Stimulated activated naive B cell treated with anti-CD40 and anti-IgM and Interleukin-4, amounts not matched to agents 10 μg/mL and 1 μg/mL and 100 μg/mL, for 72 hours (primary cell): ENCODE results near the gene WWOX.

Source experiments
- ATAC-seq, 2 donors: fragments of 150-1000 bp; cut with Tn5 transposase; replicated peaks; 2 replicates each; pipeline ENCODE4 v1.10.0; 2021; ENCODE audit warnings: moderate library complexity in 1 of 2
- DNase-seq: peaks from one replicate; pipeline ENCODE4 v3.0.0; 2021
- H3K27ac Mint-ChIP-seq: one replicate; pipeline ENCODE4 v1.8.0; 2022; ENCODE audit warnings: mild to moderate bottlenecking, mixed read lengths
- H3K27me3 Mint-ChIP-seq, 2 donors: one replicate each; pipeline ENCODE4 v1.8.0; 2022; ENCODE audit warnings: mixed read lengths in 2 of 2
- H3K36me3 Mint-ChIP-seq, 2 donors: one replicate each; pipeline ENCODE4 v1.8.0; 2022; ENCODE audit warnings: mixed read lengths in 2 of 2, mild to moderate bottlenecking in 1 of 2
- H3K4me1 Mint-ChIP-seq, 2 donors: one replicate each; pipeline ENCODE4 v1.8.0; 2022; ENCODE audit warnings: mixed read lengths in 2 of 2, mild to moderate bottlenecking in 1 of 2
- H3K4me3 Mint-ChIP-seq, 2 donors: one replicate each; pipeline ENCODE4 v1.8.0; 2022; ENCODE audit warnings: mild to moderate bottlenecking in 2 of 2, mixed read lengths in 2 of 2, moderate library complexity in 1 of 2
- H3K9me3 Mint-ChIP-seq, 2 donors: one replicate each; pipeline ENCODE4 v1.8.0; 2022; ENCODE audit warnings: mixed read lengths in 2 of 2, mild to moderate bottlenecking in 1 of 2

The WWOX gene

DNA sequence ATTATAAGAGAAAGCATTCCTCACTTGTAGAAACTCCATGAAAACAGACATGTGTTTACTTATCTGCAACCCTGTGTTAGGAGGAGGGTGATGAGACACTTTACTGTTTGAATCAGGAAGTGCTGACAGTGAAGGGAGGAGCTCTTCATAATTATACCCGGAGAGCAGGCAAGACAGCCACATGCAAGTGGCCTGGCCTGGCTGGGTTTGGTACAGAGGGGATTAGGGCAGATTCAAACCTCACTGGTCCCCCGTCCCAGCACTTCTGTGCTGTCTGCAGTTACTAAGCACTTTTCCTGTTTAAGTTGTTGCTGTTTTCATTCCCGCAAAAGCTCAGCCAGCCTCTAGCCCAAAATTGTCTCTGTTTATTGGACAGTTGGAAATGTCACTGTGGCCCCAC lies 78.5 kb downstream of the WWOX start:
- no peak overlapping the region for H3K27ac Mint-ChIP-seq

DNA sequence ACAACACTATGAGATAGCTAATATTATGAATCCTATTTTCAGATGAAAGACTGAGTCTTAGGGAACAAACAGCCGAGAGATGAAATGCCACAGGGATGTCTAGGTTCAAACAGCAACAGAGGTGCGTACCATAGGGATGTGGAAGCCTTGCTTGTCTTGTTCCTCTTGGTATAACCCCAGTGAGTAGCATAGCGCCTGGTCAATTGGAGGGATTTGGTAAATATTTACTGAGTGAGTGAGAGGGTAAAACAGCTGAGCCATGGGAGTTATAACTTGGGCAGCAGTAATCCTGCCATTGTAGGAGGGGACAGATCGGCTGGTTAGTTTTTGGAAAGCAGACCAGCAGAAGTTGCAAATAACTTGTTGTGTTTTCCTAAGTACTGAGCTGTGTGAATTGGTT lies 80.2 kb downstream of the WWOX start:
- H3K27ac Mint-ChIP-seq = no peak overlapping the region
- peaks cover 0 to 2% of the 10 kb centered on the region in 2 donors for H3K9me3 Mint-ChIP-seq
- no peaks in the 10 kb centered on the region for H3K27me3 Mint-ChIP-seq
- H3K4me3 Mint-ChIP-seq = no peak overlapping the region
- peaks cover 1 to 4% of the 10 kb centered on the region in 2 donors for H3K4me1 Mint-ChIP-seq
- ATAC-seq = no peak
- peaks cover 5 to 8% of the 10 kb centered on the region in 2 donors for H3K36me3 Mint-ChIP-seq
- no peak for DNase-seq

More for the DNA sequence above, 78.5 kb downstream of the WWOX start:
- no peak for DNase-seq
- Mint-ChIP-seq H3K27me3 (no peaks in the 10 kb centered on the region), H3K4me3 (no peak overlapping the region), H3K36me3 (peaks cover 6 to 16% of the 10 kb centered on the region in 2 donors), H3K4me1 (peaks cover 1 to 4% of the 10 kb centered on the region in 2 donors), H3K9me3 (peaks cover 0 to 4% of the 10 kb centered on the region in 2 donors)
- no peak for ATAC-seq

DNA sequence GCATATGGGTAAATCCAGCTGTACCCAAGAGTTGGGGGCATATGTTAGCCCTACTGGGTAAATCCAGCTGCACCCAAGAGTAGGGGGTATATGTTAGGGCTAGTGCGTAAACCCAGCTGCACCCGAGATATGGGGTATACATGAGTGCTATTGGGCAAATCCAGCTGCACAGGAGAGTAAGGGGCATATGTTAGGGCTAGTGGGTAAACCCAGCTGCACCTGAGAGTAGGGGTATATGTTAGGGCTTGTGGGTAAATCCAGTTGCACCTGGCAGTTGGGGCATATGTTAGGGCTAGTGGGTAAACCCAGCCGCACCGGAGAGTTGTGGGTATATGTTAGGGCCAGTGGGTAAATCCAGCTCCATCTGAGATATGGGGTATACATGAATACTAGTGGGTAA lies 80.9 kb downstream of the WWOX start:
- Mint-ChIP-seq H3K27ac (no peak overlapping the region), H3K4me3 (no peak overlapping the region), H3K4me1 (peaks cover 1 to 4% of the 10 kb centered on the region in 2 donors), H3K9me3 (no peaks in the 10 kb centered on the region), H3K36me3 (peaks cover 2 to 7% of the 10 kb centered on the region in 2 donors), H3K27me3 (no peaks in the 10 kb centered on the region)
- ATAC-seq (no peak), DNase-seq (no peak)

DNA sequence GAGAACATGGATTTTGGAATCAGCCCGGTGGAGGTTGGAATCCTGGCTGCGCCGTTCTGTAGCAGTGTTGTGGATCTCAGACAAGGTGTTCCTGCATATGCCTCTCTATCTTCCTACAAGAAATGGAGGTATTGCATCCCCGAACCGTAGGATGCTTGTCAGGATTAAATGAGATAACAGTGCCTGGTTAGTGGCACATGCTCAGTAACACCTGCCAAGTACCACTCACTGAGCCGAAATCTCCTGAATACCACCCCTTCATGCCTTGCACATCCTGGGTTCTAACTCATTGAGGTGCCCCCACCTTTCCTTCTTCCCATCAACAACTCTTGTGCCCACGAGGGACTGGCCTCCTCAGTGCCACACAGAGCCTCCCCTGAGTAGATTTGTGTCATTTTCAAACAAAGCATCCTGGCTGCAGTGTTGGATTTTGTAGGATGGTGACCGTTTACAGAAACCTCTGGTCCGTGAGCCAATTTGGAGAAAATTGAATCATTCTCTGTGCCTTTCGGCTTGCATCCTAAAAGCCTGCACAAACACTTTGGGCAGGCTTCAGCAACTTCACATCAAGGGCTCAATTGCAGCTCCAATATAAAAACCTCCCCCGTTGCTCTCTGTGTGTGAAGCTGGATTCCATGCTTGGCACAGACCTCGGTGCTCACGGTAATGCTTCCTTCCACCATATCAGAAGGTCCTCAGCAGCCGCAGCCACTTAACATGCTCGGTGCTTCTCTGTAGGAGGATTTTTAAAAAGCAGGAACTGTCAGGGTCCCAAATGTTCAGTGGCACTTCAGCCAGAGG lies 84.2 kb downstream of the WWOX start:
- no peak overlapping the region for H3K27ac Mint-ChIP-seq
- no peaks in the 10 kb centered on the region for H3K36me3 Mint-ChIP-seq
- peaks cover 2 to 4% of the 10 kb centered on the region in 2 donors for H3K4me1 Mint-ChIP-seq
- H3K27me3 Mint-ChIP-seq = no peaks in the 10 kb centered on the region
- H3K4me3 Mint-ChIP-seq = no peak overlapping the region
- ATAC-seq = no peak
- no peak for DNase-seq
- H3K9me3 Mint-ChIP-seq = no peaks in the 10 kb centered on the region

DNA sequence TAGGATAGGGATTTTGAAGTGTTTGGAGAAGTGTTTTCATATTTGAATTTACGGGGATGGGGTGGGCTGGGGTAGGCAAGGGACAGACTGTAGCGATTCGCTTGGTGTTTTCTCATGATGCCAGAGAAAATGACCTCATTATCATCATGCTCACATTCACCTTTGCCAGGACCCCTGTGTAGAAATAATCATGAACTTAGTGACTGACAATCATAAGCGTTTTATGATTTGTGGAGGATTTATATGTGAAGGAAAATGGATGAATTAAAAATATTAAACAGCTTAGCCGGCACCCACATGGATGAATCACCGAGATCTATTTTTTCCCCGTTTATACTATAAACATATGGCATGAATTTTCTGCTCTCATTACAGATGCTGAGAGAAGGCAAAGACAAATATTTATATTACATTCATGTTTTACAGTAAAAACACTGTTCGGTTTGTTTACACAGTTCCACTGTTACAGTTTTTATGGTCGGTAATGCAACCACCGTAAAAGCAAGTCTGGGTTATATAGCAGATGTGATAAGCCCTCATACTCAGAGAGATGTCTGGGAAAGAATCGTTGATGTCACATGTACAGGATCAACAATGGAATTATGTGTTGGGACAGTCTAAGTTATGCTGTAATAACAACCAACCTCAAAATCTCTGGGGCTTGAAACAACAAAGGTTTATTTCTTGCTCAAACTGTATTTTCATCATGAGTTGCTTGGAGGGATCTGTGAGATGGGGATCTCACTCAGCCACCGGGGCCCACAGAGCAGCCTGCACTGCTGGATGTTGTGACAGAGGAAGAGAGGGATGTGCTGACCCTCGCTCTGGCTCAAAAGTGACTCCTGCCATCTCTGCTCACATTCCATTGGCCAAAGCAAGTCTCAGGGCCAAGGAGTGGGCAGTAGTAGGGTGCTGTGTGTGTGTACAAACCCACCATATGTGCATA lies 85.1 kb downstream of the WWOX start:
- H3K27ac Mint-ChIP-seq = no peak overlapping the region
- no peak overlapping the region for H3K4me3 Mint-ChIP-seq
- H3K36me3 Mint-ChIP-seq = no peaks in the 10 kb centered on the region
- no peaks in the 10 kb centered on the region for H3K27me3 Mint-ChIP-seq
- no peaks in the 10 kb centered on the region for H3K9me3 Mint-ChIP-seq
- no peak for ATAC-seq
- DNase-seq = no peak
- H3K4me1 Mint-ChIP-seq = peaks cover 9 to 12% of the 10 kb centered on the region in 2 donors

DNA sequence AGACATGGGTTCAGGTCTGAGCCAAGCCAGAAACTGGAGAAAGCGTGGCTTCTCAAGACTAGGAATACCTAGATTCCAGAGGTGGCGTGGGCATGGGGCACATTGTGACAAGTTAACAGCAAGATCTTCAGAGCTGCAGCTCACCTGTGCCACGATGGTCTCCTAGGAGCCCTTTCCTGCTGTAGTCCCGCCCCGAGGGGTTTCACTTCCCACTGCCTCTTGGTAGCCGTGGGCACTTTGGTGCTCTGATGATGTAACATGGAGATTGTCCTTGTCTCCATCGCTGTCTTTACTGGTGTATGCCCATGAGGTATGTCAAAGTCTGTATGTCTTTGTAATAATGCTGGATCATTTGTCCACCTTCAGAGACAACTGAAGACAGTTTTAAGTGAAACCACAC lies 89.7 kb downstream of the WWOX start:
- no peaks in the 10 kb centered on the region for H3K27me3 Mint-ChIP-seq
- no peak for DNase-seq
- no peak overlapping the region for H3K27ac Mint-ChIP-seq
- peaks cover 9 to 12% of the 10 kb centered on the region in 2 donors for H3K4me1 Mint-ChIP-seq
- peaks cover 0 to 6% of the 10 kb centered on the region in 2 donors for H3K36me3 Mint-ChIP-seq
- no peaks in the 10 kb centered on the region for H3K9me3 Mint-ChIP-seq
- no peak for ATAC-seq
- no peak overlapping the region for H3K4me3 Mint-ChIP-seq

DNA sequence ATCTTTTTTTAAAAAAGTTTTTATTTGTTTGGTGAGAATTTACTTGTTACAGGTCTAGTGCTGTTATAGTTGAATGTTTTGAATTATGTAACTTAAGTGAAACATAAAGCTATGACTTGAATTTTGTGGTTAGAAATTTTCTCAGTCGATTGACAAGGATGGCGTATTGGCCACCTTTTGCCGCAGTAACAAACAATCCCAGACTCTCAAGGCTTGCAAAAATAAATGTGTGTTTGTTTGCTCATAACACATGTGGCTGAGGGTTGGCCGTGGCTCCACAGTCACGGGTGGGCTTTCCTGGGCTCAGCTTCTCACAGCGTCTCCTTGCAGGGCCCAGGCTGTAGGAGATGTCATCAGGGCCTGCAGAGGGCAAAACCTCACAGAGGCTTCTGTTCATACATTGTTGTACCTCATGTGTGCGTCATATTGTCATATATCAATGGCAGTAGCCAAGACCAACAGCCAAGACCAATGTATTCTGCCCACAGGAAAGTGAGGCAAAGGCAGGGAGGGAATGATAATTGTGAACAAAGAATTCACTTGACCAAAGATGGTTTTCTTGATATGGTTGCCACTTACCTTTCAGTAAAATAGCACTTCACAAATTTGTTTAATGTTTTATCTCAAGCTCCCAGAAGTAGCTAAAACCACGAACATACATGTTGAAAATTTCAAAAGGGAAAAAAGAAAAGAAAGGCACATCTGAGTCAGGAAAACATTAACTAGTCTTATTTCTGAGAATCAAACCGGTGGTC lies 93.5 kb downstream of the WWOX start:
- no peaks in the 10 kb centered on the region for H3K9me3 Mint-ChIP-seq
- no peaks in the 10 kb centered on the region for H3K27me3 Mint-ChIP-seq
- peaks cover 0 to 10% of the 10 kb centered on the region in 2 donors for H3K36me3 Mint-ChIP-seq
- H3K4me1 Mint-ChIP-seq = peaks cover 10 to 21% of the 10 kb centered on the region in 2 donors
- DNase-seq = no peak
- no peak for ATAC-seq
- no peak overlapping the region for H3K27ac Mint-ChIP-seq
- no peak overlapping the region for H3K4me3 Mint-ChIP-seq

DNA sequence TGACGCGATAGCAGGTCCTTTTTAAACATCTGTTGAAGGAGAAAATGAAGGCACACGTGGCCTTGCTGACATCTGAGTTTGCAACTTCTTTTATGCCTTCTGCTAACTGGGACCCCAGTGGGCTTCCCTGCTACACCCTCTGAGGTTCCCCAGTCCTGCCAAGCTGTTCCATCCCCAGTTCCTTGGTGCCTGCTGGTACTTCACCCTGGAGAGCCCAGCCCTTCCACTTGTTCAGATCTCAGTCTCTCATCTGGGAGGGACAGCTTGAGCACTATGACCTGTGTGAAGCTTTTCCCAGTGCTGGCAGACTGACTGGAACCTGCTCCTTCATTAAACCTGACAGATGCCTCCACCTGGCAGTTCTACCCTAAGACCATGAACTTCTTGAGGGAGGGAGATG lies 95.5 kb downstream of the WWOX start:
- Mint-ChIP-seq H3K9me3 (no peaks in the 10 kb centered on the region), H3K4me3 (no peak overlapping the region), H3K36me3 (peaks cover 0 to 10% of the 10 kb centered on the region in 2 donors), H3K4me1 (peaks cover 2 to 9% of the 10 kb centered on the region in 2 donors), H3K27me3 (no peaks in the 10 kb centered on the region), H3K27ac (no peak overlapping the region)
- ATAC-seq (no peak), DNase-seq (no peak)

DNA sequence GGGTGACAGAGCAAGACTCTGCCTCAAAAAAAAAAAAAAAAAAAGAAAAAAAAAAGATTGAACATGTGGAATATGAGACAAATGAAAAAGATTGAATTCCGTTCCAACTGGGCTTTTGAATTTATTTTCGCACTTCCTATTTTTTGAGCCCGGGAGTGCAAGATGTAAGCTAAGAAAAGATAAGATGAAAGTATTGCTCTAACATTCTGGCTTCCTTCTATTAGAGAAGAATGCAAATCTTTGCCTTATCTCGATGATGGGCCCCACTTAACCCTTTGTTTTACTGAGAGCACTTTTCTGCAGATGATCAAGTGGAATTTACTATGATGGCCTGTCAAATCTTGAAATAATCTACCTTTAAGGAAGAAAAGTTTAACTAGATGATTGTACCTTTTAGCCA lies 96.3 kb downstream of the WWOX start:
- no peaks in the 10 kb centered on the region for H3K9me3 Mint-ChIP-seq

DNA sequence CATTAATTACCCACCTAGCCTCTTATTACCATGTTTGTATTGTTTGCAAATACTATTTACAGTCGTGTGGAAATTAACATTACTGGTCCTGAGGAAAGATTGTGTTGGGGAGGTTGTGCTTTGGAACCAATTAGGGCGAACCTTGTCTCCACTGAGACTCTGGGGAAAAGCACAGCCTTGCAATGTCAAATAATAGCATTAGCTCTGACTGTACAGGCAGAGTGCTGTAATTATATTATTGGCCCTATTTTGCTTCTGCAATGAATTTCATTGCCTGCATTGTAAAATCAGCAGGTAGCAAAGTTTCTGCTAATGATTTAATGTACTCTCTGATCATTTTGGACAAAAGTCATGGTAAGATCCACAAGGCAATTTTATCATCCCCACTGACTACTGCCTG lies 97.0 kb downstream of the WWOX start:
- ATAC-seq (no peak), DNase-seq (no peak)
- Mint-ChIP-seq H3K36me3 (peaks cover 0 to 10% of the 10 kb centered on the region in 2 donors), H3K4me1 (peaks cover 2 to 9% of the 10 kb centered on the region in 2 donors), H3K9me3 (no peaks in the 10 kb centered on the region), H3K27me3 (no peaks in the 10 kb centered on the region), H3K27ac (no peak overlapping the region), H3K4me3 (no peak overlapping the region)

More for the DNA sequence above, 96.3 kb downstream of the WWOX start:
- H3K36me3 Mint-ChIP-seq = peaks cover 0 to 10% of the 10 kb centered on the region in 2 donors
- DNase-seq (no peak), ATAC-seq (no peak)
- no peak overlapping the region for H3K4me3 Mint-ChIP-seq
- no peaks in the 10 kb centered on the region for H3K27me3 Mint-ChIP-seq
- no peak overlapping the region for H3K27ac Mint-ChIP-seq
- H3K4me1 Mint-ChIP-seq = peaks cover 2 to 9% of the 10 kb centered on the region in 2 donors

DNA sequence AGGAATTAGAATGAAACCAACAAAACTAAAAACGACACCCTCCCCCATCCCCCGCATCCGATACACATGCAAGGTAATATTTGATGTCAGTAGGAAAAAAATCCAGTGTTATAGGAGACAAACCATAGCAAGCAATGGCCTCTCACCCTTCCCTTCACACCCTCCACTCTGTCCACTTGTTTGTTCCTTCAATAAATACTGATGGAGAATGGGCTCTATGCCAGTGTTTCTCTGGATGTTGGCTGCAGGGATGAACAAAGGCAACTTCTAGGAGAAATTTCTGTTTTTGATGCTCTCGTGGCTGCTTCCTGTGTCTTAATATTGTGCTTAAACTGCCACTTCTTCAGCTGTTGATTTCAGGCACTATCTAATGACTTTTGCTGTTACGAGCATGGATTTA lies 98.8 kb downstream of the WWOX start:
- Mint-ChIP-seq H3K27me3 (no peaks in the 10 kb centered on the region), H3K9me3 (no peaks in the 10 kb centered on the region), H3K4me3 (no peak overlapping the region), H3K36me3 (peaks cover 0 to 9% of the 10 kb centered on the region in 2 donors), H3K4me1 (peaks cover 2 to 9% of the 10 kb centered on the region in 2 donors), H3K27ac (no peak overlapping the region)
- no peak for ATAC-seq
- no peak for DNase-seq

DNA sequence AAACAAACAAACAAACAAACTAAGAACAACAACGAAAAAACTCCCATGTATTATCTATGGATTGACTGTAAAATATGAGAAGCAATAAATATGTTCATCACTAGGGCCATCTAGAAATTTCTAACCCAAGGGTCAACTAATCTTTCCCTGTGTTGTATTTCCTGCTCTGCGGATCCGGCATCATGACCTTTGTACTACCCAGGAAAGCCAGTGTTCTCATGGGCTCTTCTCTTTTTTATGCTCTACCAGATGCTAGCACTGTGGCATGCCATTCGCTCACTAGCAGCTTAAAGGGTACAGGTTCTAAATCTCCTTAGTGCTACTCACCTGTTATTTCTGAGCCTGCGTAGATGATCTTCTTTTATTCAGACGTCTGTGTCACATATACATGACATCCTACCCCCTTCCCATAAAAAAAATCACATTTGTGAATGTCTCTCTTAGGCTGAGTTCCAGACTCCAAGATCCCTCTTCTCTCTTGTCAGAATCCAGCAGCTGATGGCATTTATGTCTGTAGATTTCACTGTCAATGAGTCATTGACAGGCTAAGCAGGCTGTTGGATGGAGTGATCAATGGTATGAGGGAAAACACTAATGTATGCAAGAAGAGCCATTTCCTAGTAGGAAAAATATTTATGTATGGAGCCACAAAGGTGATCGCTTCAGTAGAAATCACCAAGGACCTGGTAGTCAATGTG lies 100.0 kb downstream of the WWOX start:
- no peaks in the 10 kb centered on the region for H3K9me3 Mint-ChIP-seq
- no peak for ATAC-seq
- H3K4me1 Mint-ChIP-seq = peaks cover 2 to 9% of the 10 kb centered on the region in 2 donors
- H3K27me3 Mint-ChIP-seq = no peaks in the 10 kb centered on the region
- H3K4me3 Mint-ChIP-seq = no peak overlapping the region
- no peak overlapping the region for H3K27ac Mint-ChIP-seq
- no peak for DNase-seq
- peaks cover 0 to 6% of the 10 kb centered on the region in 2 donors for H3K36me3 Mint-ChIP-seq

DNA sequence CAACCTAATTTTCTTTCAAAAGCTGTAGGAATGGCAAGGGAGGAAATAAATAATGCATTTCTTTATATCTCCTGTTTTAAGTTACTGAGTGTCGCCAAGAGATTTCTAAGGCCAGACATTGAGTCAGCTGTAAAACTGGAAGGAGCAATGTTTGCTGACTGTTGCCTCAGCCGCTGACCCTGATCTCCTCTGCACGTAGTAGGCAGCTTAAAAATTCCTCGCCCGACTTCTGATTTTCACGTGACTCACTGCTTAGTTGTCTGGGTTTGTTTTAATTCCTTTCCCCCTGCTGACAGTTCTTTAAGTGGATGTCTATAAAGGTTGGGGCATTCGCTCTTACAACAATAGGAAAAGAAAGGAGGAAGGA lies 100.6 kb downstream of the WWOX start:
- peaks cover 0 to 3% of the 10 kb centered on the region in 2 donors for H3K36me3 Mint-ChIP-seq
- DNase-seq (no peak), ATAC-seq (no peak)
- no peaks in the 10 kb centered on the region for H3K9me3 Mint-ChIP-seq
- H3K4me3 Mint-ChIP-seq = no peak overlapping the region
- H3K27ac Mint-ChIP-seq = no peak overlapping the region
- H3K27me3 Mint-ChIP-seq = no peaks in the 10 kb centered on the region
- peaks cover 2 to 6% of the 10 kb centered on the region in 2 donors for H3K4me1 Mint-ChIP-seq
